AG08395 (cell line): ENCODE results near the gene LMAN1L.

Source experiments
- DNase-seq: peaks from one replicate; pipeline ENCODE4 v3.0.0; 2012; ENCODE audit warnings: mixed read lengths, low spot score

LMAN1L gene

GRCh38 chr15:74838137-74838516 is 25.5 kb downstream of the LMAN1L start:
- DNase-seq: no peak

GRCh38 chr15:74838746-74839525 is 26.3 kb downstream of the LMAN1L start:
- DNase-seq: no peak

- no peak for DNase-seq
Measured at GRCh38 chr15:74839526-74840395, 27.1 kb downstream of the LMAN1L start.

GRCh38 chr15:74840851-74841775 is 28.5 kb downstream of the LMAN1L start:
- DNase-seq: no peak

GRCh38 chr15:74841891-74842373 is 29.3 kb downstream of the LMAN1L start:
- DNase-seq: no peak

- DNase-seq: peak; percentile 97
Measured at GRCh38 chr15:74842581-74843444, 30.2 kb downstream of the LMAN1L start, which contains the start of gene ULK3. Gene ULK3, minus strand, starts transcription at chr15:74843156. Its CDS starts 51 bp downstream, at chr15:74843105.

- DNase-seq: no peak
Measured at GRCh38 chr15:74843445-74843828, 30.8 kb downstream of the LMAN1L start.

- DNase-seq: no peak
Measured at GRCh38 chr15:74843891-74844299, 31.3 kb downstream of the LMAN1L start.

GRCh38 chr15:74844319-74845207 is 31.9 kb downstream of the LMAN1L start:
- no peak for DNase-seq

GRCh38 chr15:74845208-74845568 is 32.6 kb downstream of the LMAN1L start:
- DNase-seq: no peak

- no peak for DNase-seq
Measured at GRCh38 chr15:74845581-74845980, 32.9 kb downstream of the LMAN1L start.

- no peak for DNase-seq
Measured at GRCh38 chr15:74847432-74847831, 34.8 kb downstream of the LMAN1L start.

GRCh38 chr15:74850393-74850792 is 37.8 kb downstream of the LMAN1L start:
- DNase-seq: no peak

GRCh38 chr15:74851960-74852359 is 39.3 kb downstream of the LMAN1L start:
- DNase-seq: no peak

- DNase-seq: no peak
Measured at GRCh38 chr15:74854453-74855022, 41.9 kb downstream of the LMAN1L start.

- DNase-seq: no peak
Measured at GRCh38 chr15:74855857-74856256, 43.2 kb downstream of the LMAN1L start.

GRCh38 chr15:74856537-74856936 is 43.9 kb downstream of the LMAN1L start:
- DNase-seq: no peak

GRCh38 chr15:74857082-74857655 is 44.5 kb downstream of the LMAN1L start:
- DNase-seq: no peak
